Large intestine (tissue), 3 donors: ENCODE data around the gene GINS2. TPM values are rescaled to one million over a fixed set of nuclear protein-coding genes. Genes with fewer than 3 reads are reported as not detected.

Experiments
- DNase-seq, 2 donors: peaks; one replicate each; pipeline versions ENCODE4 v3.0.0 to v3.0.0-alpha.2; 2013
- H3K27ac ChIP-seq: one replicate; pipeline ENCODE4 v1.5.1; 2013; ENCODE audit warnings: low read length
- H3K27me3 ChIP-seq: 2 replicates; pipeline ENCODE4 v1.6.1; 2013; ENCODE audit warnings: low read length; ENCODE audit not compliant: control insufficient read depth, insufficient read depth
- H3K36me3 ChIP-seq: 2 replicates; pipeline ENCODE4 v1.6.1; 2013; ENCODE audit warnings: low read length; ENCODE audit not compliant: control insufficient read depth, insufficient read depth
- H3K4me1 ChIP-seq: one replicate; pipeline ENCODE4 v1.6.1; 2013; ENCODE audit warnings: low read length; ENCODE audit not compliant: control insufficient read depth, insufficient read depth
- H3K4me3 ChIP-seq: one replicate; pipeline ENCODE4 v1.5.1; 2013; ENCODE audit warnings: low read length
- H3K9me3 ChIP-seq: one replicate; pipeline ENCODE4 v1.6.1; 2013; ENCODE audit warnings: mild to moderate bottlenecking, low read depth, low read length, moderate library complexity; ENCODE audit not compliant: control insufficient read depth
- WGBS: methylation state at CpG from one replicate; pipeline ENCODE4 v1.1.5; 2013; ENCODE audit warnings: low lambda C conversion rate; ENCODE audit not compliant: insufficient coverage; 5-methylcytosine and 5-hydroxymethylcytosine counted together
- polyA plus RNA-seq: library from polyadenylated mRNA; unstranded; fragments of 120-200 nt; gene quantifications from one replicate; pipeline ENCODE4 v1.2.1, GENCODE V29; 2013

GINS2 gene
- polyA plus RNA-seq, 1 donor, result 10.2 TPM

- H3K4me3 ChIP-seq, result no peak overlapping the region
- peaks cover 83% of the 10 kb centered on the region for H3K36me3 ChIP-seq
- 60% methylated on average over 1 of the region's 59 CpGs for WGBS
- no peak for DNase-seq
- no peaks in the 10 kb centered on the region for H3K27me3 ChIP-seq
- H3K4me1 ChIP-seq, result peaks cover 11% of the 10 kb centered on the region
- H3K27ac ChIP-seq, result no peak overlapping the region
- no peaks in the 10 kb centered on the region for H3K9me3 ChIP-seq
These were observed 32.1 kb downstream of the GINS2 start for GRCh38 chr16:85656351-85657266.

- Histone ChIP-seq H3K4me1 (peaks cover 11% of the 10 kb centered on the region), H3K9me3 (no peaks in the 10 kb centered on the region), H3K4me3 (no peak overlapping the region), H3K27me3 (no peaks in the 10 kb centered on the region), H3K27ac (no peak overlapping the region), H3K36me3 (peaks cover 78% of the 10 kb centered on the region)
- DNase-seq, result no peak
- WGBS, result 100% methylated on average over 4 of the region's 35 CpGs
These were observed 33.3 kb downstream of the GINS2 start for GRCh38 chr16:85655216-85656129.

- Histone ChIP-seq H3K4me1 (peaks cover 11% of the 10 kb centered on the region), H3K9me3 (no peaks in the 10 kb centered on the region), H3K27ac (no peak overlapping the region), H3K36me3 (peaks cover 79% of the 10 kb centered on the region), H3K4me3 (no peak overlapping the region), H3K27me3 (no peaks in the 10 kb centered on the region)
- DNase-seq, result no peak
- WGBS, result no CpG with 5 or more reads among the region's 41 CpGs
These were observed 34.3 kb downstream of the GINS2 start for GRCh38 chr16:85654251-85655095.

- DNase-seq, result no peak
- H3K4me1 ChIP-seq, result peaks cover 8% of the 10 kb centered on the region
- H3K9me3 ChIP-seq, result no peaks in the 10 kb centered on the region
- H3K27ac ChIP-seq, result peak overlapping the region; percentile 23
- no CpG with 5 or more reads among the region's 21 CpGs for WGBS
- no peaks in the 10 kb centered on the region for H3K27me3 ChIP-seq
- H3K4me3 ChIP-seq, result no peak overlapping the region
- H3K36me3 ChIP-seq, result peaks cover 80% of the 10 kb centered on the region
These were observed 35.4 kb downstream of the GINS2 start for GRCh38 chr16:85653290-85653891.

- H3K9me3 ChIP-seq, result no peaks in the 10 kb centered on the region
- H3K27ac ChIP-seq, result peak overlapping the region; percentile 59
- peaks cover 77% of the 10 kb centered on the region for H3K36me3 ChIP-seq
- peak in 1 of 2 donors; percentile 51 for DNase-seq
- H3K27me3 ChIP-seq, result no peaks in the 10 kb centered on the region
- H3K4me3 ChIP-seq, result no peak overlapping the region
- peaks cover 8% of the 10 kb centered on the region for H3K4me1 ChIP-seq
- no CpG with 5 or more reads among the region's 35 CpGs for WGBS
These were observed 36.1 kb downstream of the GINS2 start for GRCh38 chr16:85652431-85653221.

- Histone ChIP-seq H3K4me3 (no peak overlapping the region), H3K27me3 (no peaks in the 10 kb centered on the region), H3K9me3 (no peaks in the 10 kb centered on the region), H3K36me3 (peaks cover 69% of the 10 kb centered on the region), H3K4me1 (peaks cover 8% of the 10 kb centered on the region), H3K27ac (no peak overlapping the region)
- DNase-seq, result peak in 1 of 2 donors; percentile 37
- WGBS, result no CpG with 5 or more reads among the region's 27 CpGs
These were observed 36.9 kb downstream of the GINS2 start for GRCh38 chr16:85651629-85652430.

GRCh38 chr16:85650844-85651628, 37.7 kb downstream of the GINS2 start:
- Histone ChIP-seq H3K27ac (no peak overlapping the region), H3K27me3 (no peaks in the 10 kb centered on the region), H3K4me3 (no peak overlapping the region), H3K4me1 (peaks cover 8% of the 10 kb centered on the region), H3K36me3 (peaks cover 65% of the 10 kb centered on the region), H3K9me3 (no peaks in the 10 kb centered on the region)
- peak in 1 of 2 donors; percentile 26 for DNase-seq
- no CpG with 5 or more reads among the region's 42 CpGs for WGBS

GRCh38 chr16:85650135-85650843, 38.5 kb downstream of the GINS2 start:
- H3K27ac ChIP-seq, result no peak overlapping the region
- DNase-seq, result no peak
- no CpG with 5 or more reads among the region's 39 CpGs for WGBS

More at GRCh38 chr16:85650135-85650843, 38.5 kb downstream of the GINS2 start:
- Histone ChIP-seq H3K27me3 (no peaks in the 10 kb centered on the region), H3K4me1 (peaks cover 8% of the 10 kb centered on the region), H3K4me3 (no peak overlapping the region), H3K9me3 (no peaks in the 10 kb centered on the region), H3K36me3 (peaks cover 59% of the 10 kb centered on the region)
